Amniotic stem cell (primary cell): ENCODE data around the gene OGFOD1.
"Not testable (repeated sequence)": the region's sequence is repeated elsewhere in the genome, so short reads cannot be mapped to it uniquely, and the experiment has no call there.

ENCODE experiments used
- DNase-seq: peaks from one replicate; lab custom pipeline; 2025; lab: John Stamatoyannopoulos, UW

Gene OGFOD1

GRCh38 chr16:56480776-56481467 lies 29.6 kb downstream of the OGFOD1 start:
- no peak for DNase-seq

GRCh38 chr16:56481468-56482122 lies 30.2 kb downstream of the OGFOD1 start:
- DNase-seq = no peak

GRCh38 chr16:56482683-56483236 lies 31.4 kb downstream of the OGFOD1 start:
- no peak for DNase-seq

GRCh38 chr16:56483394-56483793 lies 32.0 kb downstream of the OGFOD1 start:
- no peak for DNase-seq

GRCh38 chr16:56488035-56488434 lies 36.7 kb downstream of the OGFOD1 start:
- no peak for DNase-seq

GRCh38 chr16:56488868-56489267 lies 37.5 kb downstream of the OGFOD1 start:
- DNase-seq = not testable (repeated sequence)

GRCh38 chr16:56491657-56492261 lies 40.4 kb downstream of the OGFOD1 start:
- no peak for DNase-seq

- DNase-seq = no peak
These were observed 41.8 kb downstream of the OGFOD1 start for GRCh38 chr16:56493126-56493525.

GRCh38 chr16:56493815-56494214 lies 42.5 kb downstream of the OGFOD1 start:
- no peak for DNase-seq

- no peak for DNase-seq
These were observed 53.8 kb downstream of the OGFOD1 start for GRCh38 chr16:56505181-56505580.

- DNase-seq = peak; percentile 53
These were observed 55.6 kb downstream of the OGFOD1 start for GRCh38 chr16:56506941-56507340.

- no peak for DNase-seq
These were observed 59.2 kb downstream of the OGFOD1 start for GRCh38 chr16:56510544-56510943.

- DNase-seq = no peak
These were observed 60.7 kb downstream of the OGFOD1 start for GRCh38 chr16:56512025-56512424.

- no peak for DNase-seq
These were observed 61.7 kb downstream of the OGFOD1 start for GRCh38 chr16:56513091-56513490.

- DNase-seq = no peak
These were observed 62.6 kb downstream of the OGFOD1 start for GRCh38 chr16:56513972-56514371.

GRCh38 chr16:56514845-56515244 lies 63.5 kb downstream of the OGFOD1 start:
- DNase-seq = no peak

- no peak for DNase-seq
These were observed 64.3 kb downstream of the OGFOD1 start for GRCh38 chr16:56515665-56516064.

- DNase-seq = no peak
These were observed 65.9 kb downstream of the OGFOD1 start for GRCh38 chr16:56517206-56517605.

GRCh38 chr16:56518425-56518824 lies 67.1 kb downstream of the OGFOD1 start:
- no peak for DNase-seq

- peak; percentile 62 for DNase-seq
These were observed 68.3 kb downstream of the OGFOD1 start, which contains the start of gene BBS2 for GRCh38 chr16:56519459-56520250. Gene BBS2 (minus strand): TSS chr16:56520024. CDS start chr16:56519862, 162 bp downstream.

- no peak for DNase-seq
These were observed 68.9 kb downstream of the OGFOD1 start for GRCh38 chr16:56520251-56520577.

- no peak for DNase-seq
These were observed 73.9 kb downstream of the OGFOD1 start for GRCh38 chr16:56525236-56525635.
